HG03108 (cell line): ENCODE measurements around the gene SORD.
"Not testable (repeated sequence)": the region's sequence is repeated elsewhere in the genome, so short reads cannot be mapped to it uniquely, and the experiment has no call there.

ENCODE experiments used
- ATAC-seq: cut with Tn5 transposase; IDR thresholded peaks from one replicate; pipeline ENCODE4 v1.9.1; 2021; ENCODE audit warnings: moderate library complexity; ENCODE audit not compliant: unreplicated experiment

SORD gene

DNA sequence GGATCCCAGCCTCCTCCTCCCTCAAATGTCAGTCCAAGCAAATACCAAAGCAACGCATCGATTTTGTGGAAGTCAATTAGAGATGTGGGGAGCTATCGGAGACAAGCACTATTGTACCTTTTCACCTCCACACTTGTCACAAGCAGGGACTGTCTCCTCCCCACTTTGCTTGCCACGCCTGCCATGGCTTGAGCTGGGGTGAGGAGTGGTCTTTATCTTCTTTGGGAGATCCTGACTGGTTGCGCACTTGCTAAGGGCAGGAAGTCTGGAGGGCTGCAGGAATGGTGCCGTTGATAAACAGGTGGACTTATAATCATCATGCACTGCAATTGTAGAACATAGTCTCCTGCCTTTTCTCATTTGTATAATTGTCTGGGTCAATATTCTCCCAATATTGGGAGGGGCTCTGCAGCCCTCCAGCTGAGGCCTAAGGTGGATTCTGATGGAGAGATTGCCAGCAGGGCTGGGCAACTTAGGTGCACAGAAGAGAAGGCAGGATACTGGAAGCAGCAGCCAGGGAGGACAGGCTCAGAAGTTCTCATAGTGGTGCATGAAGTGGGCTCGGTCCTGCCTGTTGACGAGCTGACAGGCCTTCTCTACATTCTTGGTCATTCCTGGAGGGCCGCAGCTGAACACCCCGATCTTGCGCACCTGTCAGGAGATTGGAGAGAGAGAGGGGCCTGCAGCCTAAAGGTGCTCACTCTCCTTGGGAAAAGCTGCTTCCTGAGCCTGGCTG is 70.8 kb downstream of the SORD start:
- no peak for ATAC-seq

DNA sequence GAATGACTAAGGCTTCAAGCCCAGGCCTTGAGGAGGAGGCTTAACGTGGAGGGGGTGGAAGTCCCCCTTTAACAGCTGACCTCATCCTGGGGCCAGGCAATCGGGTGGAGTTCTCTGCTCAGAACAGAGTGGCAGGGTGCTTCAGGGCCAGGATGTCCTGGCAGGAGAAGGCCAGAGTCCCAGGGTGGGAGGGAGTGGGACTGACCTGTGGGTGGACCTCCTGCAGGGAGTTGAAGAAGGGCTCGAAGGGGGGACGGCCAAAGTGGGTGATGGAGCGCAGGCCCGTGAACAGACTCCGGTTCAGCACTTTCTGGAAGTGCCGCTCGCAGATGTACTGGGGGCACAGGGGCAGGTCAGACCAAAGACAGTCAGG is 71.3 kb downstream of the SORD start:
- no peak for ATAC-seq

DNA sequence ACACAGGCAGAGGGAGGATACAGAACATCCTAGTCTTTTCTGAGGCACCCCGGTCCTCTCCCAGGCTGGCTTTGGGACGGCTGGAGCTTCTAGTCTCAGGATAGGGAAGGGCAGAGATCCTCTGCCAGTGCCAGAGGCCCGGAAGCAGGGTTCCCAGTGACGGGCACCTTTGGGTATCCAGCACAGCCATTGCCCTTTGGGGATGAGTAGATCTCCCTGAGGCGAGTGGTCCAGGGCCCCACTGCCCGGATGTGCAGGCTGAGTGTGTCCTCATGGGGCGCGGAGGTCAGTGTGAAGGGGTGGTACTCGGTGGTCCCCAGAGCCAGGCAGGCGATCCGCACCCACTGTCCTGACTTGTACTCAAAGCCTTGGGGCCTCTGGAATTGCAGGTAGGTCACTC is 72.7 kb downstream of the SORD start:
- no peak for ATAC-seq

DNA sequence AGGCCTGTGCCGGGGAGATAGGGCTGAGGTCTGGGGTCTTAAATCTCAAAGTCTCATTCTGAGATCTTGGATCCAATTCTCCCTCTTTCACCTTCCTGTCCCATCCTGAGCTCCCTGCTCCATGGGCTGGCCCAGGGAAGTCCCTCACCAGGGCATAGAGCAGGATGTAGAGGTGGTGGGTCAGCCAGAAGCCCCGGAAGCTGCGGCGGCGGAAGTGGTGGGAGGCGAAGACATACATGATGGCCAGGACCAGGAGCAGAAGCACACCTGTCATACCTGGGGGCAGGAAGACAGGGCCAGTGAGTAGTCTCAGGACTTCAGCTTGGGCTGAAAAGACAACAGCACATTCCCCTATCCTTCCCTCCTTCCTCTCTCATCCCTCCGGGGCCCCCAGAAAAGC is 74.5 kb downstream of the SORD start:
- no peak for ATAC-seq

DNA sequence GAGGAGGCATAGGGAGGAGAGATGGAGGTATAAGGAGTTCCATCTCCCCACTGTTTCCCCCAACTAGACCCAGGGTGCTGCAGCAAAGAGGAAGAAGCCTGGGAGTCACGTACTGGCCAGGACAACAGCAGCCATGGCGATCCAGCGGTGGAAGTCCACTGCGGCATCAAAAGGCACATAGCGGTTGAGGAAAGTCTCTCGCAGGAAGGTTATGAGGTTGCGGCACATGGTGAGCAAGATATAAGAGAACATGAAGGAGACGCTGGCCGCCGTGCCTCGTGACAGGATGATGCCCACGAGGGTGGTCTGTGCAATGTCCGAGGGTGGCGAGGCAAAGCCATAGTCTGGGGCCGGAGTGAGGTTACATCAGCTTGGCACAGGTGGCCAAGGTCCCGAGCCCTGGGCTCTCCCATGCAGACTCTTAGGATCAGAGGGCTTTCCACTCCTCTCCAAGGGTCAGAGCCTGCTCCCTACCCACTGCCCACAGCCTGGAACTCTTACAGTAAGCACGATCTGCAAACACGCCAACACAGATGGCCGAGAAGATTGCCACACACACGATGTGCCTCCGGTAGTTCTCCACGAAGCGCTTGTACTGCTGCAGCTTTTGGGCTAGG is 76.7 kb downstream of the SORD start:
- no peak for ATAC-seq

DNA sequence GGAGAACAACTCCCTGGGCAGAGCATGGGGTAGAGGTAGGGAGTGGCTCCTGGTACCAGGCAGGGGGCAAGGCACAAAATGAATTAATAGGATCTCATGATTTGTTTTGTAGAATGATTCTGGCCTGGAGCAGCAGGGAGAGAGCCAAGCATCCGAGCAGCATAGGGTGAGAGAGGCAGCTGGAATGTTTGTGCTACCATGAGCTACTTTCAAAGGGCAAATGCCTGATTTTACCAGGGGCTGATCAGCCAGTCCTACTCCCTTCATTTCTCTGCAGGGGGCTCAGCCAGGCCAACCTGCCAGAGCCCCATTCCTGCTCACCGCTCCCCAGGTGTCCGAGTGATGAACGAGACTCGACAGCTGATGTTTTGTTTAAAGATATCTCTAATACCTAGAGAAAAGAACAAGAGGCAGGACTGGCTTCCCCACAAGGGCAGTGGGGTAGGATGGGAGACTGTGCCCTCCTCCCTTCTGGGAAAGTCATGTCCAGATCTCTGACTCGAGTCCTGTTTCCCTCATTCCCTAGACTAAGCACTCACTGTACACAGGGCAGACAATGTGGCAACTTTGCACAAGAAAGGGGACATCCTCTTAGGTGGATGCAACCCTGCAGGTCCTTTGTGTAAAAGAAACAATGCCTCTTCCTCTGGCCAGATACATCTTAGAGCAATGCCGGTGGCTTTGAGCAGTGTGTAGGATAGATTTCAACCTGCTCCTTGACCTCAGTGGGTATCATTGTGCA is 78.1 kb downstream of the SORD start:
- ATAC-seq: no peak

DNA sequence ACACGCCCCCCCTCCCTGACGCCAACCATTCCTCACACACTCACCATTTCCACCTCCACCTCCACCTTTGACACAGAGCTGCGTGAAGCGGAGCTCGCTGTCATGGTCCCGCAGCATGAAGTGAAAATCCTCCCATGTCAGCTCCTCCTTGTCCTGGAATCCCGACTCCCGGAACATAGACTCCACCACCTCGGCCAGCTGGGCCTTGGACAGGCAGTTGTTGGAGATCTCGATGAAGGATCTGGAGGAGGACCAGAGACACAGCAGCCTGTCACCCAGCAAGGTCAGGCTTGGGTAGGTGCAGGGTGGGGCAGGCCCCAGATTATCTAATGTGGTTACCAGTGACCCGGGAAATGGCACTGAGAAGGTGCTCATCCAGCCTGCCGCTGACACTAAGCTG is 78.8 kb downstream of the SORD start:
- no peak for ATAC-seq

DNA sequence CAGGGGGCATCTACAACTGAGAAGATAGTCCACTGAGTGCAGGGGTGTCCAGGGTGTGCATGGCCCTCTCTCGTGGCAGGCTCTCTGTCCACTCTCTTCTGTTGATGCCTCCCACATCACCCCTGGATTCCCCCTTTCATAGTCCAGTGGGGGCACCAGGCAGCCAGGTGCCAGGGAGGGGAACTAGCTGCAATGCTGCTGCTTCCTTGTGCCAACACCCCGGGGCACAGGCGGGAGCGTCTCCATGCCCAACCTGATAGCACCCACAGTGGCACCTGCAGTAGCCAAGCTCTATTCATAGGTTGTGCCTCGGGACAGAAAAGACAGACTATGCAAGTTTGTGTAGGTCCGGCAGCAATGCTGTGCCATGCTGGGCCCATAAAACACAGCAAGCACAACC is 79.2 kb downstream of the SORD start:
- ATAC-seq: no peak

DNA sequence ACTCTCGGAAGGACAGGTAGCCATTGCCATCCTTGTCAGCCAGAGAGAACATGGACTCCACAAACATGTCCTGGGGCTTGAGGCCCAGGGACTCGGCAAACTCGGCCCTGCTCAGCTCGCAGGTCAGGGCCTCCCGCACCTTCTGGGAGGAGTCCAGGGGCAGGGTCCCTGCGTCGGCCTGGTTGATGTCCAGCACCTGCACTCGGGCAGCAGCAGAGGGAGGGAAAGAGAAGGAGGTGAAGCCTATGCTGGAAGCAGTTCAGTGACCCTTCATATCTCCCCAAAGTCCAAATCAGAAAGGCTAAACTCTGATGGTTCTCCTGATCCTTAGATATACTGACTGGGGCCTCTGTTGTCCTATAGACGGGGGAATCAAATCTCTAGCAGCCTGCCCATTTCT is 81.2 kb downstream of the SORD start:
- not testable (repeated sequence) for ATAC-seq

DNA sequence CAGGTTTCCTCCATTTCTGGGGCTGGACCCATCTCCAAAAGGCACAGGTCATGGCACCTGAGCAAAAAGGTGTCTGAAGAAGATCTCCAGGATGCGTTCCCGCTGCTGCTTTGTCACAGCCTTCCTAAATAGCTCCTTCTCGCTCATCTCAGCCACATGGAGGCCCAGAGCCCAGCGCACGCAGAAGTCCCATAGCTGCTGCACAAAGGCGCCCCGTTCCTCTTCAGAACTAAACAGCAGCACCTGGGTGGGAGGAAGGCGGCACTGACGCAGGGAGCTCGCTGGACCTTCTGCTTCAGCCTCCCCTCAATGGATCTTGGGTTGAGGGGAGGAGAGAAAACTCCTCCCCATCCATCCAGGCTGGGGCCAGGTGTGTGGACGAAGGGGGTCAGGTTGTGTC is 82.6 kb downstream of the SORD start:
- ATAC-seq: no peak

DNA sequence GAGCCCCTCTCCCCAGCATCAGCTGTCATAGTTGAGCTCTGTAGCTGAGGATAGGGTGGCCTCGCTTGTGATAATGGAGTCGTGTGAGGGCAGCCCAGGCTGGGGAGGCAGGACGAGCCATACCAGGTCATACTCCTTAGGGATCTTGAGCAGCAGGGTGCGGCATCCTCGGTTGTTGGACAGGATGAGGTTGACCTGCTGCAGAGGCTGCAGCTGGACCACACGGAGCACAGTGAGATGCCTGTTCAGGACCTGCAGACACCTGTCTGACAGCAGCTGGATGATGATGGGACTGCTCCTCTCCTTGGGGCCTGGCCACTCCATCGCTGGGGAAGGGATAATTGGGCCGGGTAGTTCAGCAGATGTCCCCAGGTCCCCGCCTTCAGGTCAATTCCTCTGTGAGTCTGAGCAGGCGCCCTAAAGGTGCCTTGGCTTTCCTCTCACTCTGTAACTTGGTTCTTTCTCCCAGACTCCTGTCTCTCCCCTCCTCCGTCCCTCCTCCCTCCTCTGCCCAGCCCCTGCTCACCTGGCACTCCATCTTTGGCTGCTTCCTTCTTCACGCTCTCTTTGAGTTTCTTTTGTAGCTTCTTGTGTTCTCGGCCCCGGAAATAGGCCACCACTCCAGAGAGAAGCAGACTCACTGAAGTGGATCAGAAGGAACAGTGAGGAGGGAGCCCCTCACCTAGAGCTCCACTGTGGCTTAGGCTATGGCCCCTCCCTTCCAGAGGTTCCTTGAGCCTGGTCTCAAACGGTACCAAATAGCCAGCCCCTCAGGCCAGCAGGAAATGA is 83.2 kb downstream of the SORD start:
- no peak for ATAC-seq

DNA sequence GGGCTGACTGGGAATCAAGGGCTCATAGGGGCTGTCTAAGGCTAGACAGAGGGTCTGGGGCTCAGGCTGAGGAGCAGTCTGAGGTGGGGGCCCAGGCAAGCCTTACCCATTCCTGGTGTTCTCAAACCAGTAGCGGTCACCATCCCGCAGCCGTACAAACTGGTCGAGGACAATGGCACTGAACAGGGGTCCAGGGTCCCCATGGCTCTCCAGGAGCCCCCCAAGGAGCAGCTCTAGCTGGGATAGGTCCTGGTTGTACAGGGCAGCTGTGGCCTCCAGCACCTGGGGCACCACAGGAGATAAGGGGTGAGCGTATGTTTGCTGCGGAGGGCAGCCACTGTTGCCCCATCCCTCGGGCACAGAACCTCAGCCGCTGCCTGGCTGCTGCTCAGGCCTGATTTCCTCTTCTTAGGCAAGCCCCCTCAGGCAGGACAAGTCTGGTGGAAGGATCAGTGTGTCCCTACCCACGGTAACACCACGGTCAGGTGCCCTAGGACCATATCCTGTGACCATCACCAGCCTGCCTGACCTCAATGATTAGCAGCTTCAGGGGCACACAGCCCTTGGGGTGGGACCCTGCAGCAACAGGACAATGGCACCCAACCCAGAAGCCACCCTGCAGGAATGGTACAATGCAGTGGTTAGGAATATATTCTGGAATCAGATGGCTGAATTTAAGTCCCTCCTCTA is 85.1 kb downstream of the SORD start:
- no peak for ATAC-seq

DNA sequence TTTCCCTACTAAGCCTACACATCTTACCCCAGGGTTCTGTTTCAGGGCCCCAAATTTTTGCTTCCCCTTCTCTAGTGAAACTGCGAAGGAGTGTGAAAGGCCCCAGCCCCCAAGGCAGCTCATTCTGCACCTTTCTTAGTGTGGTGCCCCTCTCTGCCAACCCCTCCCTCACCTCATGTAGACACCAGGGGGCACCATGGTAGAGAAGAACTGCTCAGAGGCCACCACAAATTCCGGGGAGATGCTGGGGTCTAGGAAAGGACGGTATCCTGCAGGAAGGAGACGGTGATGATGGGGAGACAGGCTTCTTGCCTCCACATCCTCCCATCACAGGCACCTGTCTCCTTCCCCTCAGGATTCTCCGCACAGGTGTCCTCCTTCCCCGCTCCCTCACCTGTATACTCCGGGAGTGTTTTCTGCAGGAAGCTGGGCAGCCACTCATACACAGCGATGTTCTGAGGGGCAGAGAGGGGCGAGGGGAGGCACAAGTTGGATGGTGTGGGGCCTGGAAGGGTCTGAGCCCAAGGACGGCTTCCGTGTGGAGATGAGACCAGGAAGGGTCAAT is 87.3 kb downstream of the SORD start:
- ATAC-seq: no peak

DNA sequence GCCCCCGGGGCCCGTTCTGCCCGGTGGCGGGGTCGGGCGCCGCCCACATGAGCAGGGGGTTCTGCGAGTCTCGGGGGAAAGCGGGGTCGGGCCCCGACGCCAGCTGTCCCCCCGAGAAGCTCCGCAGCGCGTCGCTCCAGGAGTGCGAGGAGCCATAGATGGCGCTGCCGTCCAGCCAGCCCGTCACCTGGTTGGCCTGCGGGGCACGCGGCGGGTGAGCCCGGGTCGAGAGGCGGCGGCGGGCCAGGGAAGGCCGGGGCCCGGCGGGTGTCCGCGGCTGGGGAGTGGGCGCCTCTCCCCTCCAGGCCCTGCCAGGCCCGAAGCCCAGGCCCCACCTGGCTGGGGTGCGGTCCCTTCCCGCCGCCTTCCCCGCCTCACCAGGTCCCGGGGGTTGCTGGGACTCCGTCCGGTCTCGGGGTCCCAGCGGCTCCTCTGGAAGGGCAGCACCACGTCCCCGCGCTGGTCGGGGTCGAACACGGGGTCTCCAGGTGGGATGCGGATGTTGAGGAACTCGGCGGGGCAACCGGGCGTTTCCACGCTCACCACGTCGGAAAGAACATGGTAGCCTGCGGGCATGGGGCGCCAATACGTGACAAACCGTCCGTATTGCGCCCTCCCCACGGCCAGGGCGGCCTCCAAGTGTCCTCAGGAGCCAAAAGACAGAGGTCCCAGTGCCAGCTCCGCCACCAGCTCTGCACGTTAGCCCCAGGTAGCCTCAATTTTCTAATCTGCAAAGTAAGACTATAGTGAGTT is 88.6 kb downstream of the SORD start:
- ATAC-seq: no peak

DNA sequence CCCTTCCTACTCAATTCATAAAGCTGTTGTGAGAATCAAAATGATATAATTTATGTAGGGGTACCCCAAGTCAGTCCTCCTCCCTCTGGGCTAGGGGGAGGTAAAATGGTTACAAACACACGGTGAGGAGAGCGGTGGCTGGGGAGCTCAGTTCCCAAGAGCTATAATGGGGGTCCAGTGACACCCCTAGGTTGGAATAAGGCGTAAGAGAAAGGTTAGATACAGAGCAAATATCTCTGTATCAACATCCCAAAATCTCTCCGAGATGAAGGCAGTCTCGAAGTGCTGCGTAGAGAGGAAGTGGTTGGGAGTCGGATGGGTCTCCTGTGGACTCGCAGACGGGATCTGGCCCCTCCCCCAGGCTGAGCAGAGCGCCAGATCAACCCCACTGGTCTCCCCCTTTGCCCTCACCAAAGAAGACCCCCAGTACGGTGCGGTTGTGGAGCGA is 89.2 kb downstream of the SORD start:
- ATAC-seq: no peak

DNA sequence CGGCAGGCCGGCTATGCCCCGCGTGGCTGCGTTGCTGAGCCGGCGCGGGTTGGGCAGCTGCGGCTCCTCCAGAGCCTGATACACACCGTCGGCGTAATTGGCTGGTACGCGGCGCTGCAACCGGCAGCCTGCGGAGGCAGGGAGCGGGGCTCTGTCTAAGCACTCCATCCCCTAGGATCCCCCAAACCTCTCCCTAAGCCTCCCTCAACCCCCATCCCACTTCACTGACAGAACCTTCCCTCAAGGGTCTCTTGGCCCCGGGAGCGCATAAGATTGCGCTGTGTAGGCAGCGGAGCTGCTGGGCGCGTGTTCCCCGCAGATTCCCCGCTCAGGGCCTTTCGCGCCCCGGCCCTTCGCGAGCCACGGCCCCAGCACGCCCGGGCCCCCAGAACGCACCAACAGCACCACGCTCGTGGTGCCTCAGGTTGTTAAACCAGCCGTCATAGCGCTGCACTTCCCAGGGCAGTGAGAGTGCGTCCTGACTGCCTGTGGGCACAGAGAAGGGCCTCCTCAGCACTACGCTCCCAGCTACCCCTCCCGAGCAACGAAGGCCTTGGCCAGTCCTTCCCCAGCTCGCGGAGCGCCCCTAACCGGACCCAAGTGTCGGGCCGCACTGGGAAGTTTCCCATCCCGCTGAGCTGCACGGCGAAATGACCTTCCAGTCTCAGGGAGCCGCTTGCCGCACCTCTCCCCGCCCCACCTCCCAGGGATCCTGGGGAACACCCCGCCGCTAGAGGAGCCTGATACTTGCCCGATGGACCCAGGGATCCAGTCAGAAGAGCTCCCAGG is 89.8 kb downstream of the SORD start:
- ATAC-seq: no peak

DNA sequence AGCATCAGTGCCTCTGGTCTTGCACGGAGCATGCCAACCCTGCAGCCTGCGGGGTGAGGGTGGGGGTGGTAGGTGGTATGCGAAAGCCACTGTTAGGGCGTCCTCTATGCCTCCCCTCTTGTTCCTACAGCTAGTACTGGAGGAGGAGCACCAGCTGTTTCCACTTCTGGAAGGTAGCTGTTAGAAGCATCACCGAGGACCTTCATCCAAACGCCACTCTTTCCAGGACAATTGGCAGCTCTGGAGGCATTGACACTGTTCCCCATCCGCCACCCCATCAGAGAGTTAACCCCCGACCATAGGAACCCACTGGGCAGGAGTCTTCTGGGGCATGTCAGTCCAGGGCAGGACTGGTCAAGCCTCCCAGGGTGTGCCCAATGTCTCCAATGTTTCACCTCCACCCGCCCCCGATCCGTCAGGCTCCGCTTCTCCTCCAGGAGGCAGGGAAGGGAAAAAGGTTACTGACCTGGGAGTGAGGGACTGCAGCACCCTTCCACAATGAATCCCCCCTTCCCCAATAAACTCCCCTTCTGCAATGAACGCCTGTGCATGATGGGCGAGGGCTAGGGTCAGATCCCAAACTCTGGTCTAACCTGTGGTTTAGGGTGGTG is 90.5 kb downstream of the SORD start:
- ATAC-seq: no peak

DNA sequence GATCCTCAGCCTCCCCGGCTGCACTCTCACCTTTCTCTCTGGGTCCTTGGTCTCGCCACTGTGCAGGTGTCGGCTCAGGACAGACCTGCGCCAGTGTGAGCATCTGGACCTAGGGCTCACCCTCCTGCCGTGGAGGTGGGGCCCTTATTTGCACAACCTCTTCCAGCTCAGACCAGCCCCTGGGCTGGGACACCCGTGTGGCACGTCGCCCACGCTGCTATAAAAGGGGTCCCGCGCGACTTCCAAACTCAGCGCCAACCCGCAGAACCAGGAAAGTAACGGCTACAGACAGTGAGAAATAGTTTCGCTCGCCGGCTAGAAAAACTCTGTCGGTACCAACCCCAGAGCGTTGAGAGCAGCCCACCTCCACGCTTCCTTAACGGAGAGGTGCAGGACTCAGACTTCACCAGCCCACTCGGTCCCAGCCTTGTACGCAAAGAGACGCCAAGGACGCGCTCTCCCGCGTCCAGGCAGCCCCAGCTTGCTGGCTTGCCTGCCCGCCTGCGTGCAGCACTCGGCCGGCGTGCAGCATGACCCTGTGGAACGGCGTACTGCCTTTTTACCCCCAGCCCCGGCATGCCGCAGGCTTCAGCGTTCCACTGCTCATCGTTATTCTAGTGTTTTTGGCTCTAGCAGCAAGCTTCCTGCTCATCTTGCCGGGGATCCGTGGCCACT is 91.2 kb downstream of the SORD start, which contains the start of the genes DUOX2 and DUOXA2:
Gene DUOX2, minus strand, starts transcription at position 97 of the 675 bp plus-strand sequence. CDS start 761 bp downstream, outside the sequence.
Gene DUOXA2, plus strand, starts transcription at position 251 of the 675 bp plus-strand sequence. Its CDS starts 280 bp downstream, at position 531.
- no peak for ATAC-seq
